OCI-LY1 (cell line): ENCODE results near the gene PKD1.

Experiments used
- CTCF ChIP-seq: fragments of 200-600 bp; sonication (generic), shearing (Covaris generic); IDR thresholded peaks from 2 replicates; pipeline ENCODE4 v1.5.1; 2017; ENCODE audit warnings: mild to moderate bottlenecking, antibody characterized with exemption, low read length, moderate library complexity, mixed read lengths
- EZH2 ChIP-seq: fragments of 200-600 bp; sonication (generic), shearing (Covaris generic); IDR thresholded peaks from 2 replicates; pipeline ENCODE4 v1.8.0; 2017; ENCODE audit warnings: borderline replicate concordance, mixed run types, mild to moderate bottlenecking, antibody characterized with exemption, low read length, moderate library complexity, mixed read lengths

- TF ChIP-seq CTCF (no peak), EZH2 (no peak)
Observed at GRCh38 chr16:2166263-2167067, 30.8 kb upstream of the PKD1 start.
